ENCODE measurements around the gene C2CD2L. TPM values are rescaled to one million over a fixed set of nuclear protein-coding genes. Genes with fewer than 3 reads are reported as not detected.

C2CD2L gene
- total and polyA plus RNA-seq, 2 of the 13 experiments (the other 11 are each of a cell fraction or from before 2014, with no cell fraction given): 3.7 to 5.5 TPM

DNA sequence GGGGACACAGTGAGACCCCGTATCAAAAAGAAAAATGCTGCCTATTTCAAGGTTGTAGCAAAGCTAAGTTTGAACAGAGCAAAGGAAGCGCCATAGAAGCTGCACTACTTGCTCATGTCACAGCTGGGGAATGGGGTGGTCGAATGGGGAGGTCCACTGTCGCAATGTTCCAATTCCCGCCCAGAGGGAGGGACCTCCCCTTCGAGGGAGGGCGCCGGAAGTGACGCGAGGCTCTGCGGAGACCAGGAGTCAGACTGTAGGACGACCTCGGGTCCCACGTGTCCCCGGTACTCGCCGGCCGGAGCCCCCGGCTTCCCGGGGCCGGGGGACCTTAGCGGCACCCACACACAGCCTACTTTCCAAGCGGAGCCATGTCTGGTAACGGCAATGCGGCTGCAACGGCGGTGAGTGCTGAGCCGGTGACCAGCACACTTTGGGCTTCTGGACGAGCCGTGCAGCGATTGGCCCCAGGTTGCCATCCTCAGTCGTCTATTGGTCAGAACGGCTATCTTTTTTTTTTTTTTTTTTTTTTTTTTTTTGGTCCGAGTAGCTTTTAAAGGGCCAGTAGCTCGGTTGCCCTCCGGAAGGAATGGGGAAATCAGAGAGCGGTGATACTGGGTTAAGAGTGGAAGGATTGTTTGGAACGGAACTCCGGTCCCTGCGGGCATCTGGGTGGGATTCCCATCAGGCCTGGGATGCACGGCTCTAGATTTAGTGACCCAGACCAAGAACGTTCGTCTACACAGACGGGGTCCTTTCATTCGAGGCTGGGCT lies 22.3 kb upstream of the C2CD2L start, which contains the start of gene HMBS (continued):
- TF ChIP-seq TRAFD1 (CRISPR knock-in tag; IDR thresholded peaks at IDR 0.05; ENCODE audit: borderline replicate concordance) (no peak), ZNF775 (CRISPR knock-in tag; IDR thresholded peaks at IDR 0.05; ENCODE audit: borderline replicate concordance) (no peak), KDM1A (CRISPR knock-in tag; IDR thresholded peaks at IDR 0.05) (no peak), SALL1 (CRISPR knock-in tag; IDR thresholded peaks at IDR 0.05) (peak; percentile 85), HMGA1 (CRISPR knock-in tag; conservative IDR thresholded peaks at IDR 0.05) (no peak), ZNF567 (CRISPR knock-in tag; IDR thresholded peaks at IDR 0.05; ENCODE audit: borderline replicate concordance) (no peak), PHF20 (CRISPR knock-in tag; IDR thresholded peaks at IDR 0.05) (peak; percentile 80), ZSCAN31 (CRISPR knock-in tag; IDR thresholded peaks at IDR 0.05; ENCODE audit: low read depth) (peak; percentile 82; the same call in 1 of the 2 replicates), ARID2 (CRISPR knock-in tag; IDR thresholded peaks at IDR 0.05; ENCODE audit: borderline replicate concordance) (no peak), ZNF577 (CRISPR knock-in tag; IDR thresholded peaks at IDR 0.05; ENCODE audit: borderline replicate concordance, low read depth) (0 out of 2 replicates have a peak, but pooled peaks have one; percentile 45), RBM39 (IDR thresholded peaks at IDR 0.05; ENCODE audit: low read depth, low read length, poor library complexity, severe bottlenecking) (peak; percentile 88), MAF1 (CRISPR knock-in tag; IDR thresholded peaks at IDR 0.05; ENCODE audit: borderline replicate concordance) (no peak), ZNF83 (CRISPR knock-in tag; IDR thresholded peaks at IDR 0.05; ENCODE audit: borderline replicate concordance) (no peak), CBX5 (CRISPR knock-in tag; IDR thresholded peaks at IDR 0.05; ENCODE audit: borderline replicate concordance) (no peak), GTF3A (CRISPR knock-in tag; conservative IDR thresholded peaks at IDR 0.05) (no peak), GZF1 (CRISPR knock-in tag; IDR thresholded peaks at IDR 0.05) (no peak), ZNF10 (CRISPR knock-in tag; IDR thresholded peaks at IDR 0.05; ENCODE audit: borderline replicate concordance, low read depth) (no peak), RBM22 (optimal IDR thresholded peaks at IDR 0.05; ENCODE audit: low read length) (peak; percentile 68)
- TF ChIP-seq, protein P1, sequence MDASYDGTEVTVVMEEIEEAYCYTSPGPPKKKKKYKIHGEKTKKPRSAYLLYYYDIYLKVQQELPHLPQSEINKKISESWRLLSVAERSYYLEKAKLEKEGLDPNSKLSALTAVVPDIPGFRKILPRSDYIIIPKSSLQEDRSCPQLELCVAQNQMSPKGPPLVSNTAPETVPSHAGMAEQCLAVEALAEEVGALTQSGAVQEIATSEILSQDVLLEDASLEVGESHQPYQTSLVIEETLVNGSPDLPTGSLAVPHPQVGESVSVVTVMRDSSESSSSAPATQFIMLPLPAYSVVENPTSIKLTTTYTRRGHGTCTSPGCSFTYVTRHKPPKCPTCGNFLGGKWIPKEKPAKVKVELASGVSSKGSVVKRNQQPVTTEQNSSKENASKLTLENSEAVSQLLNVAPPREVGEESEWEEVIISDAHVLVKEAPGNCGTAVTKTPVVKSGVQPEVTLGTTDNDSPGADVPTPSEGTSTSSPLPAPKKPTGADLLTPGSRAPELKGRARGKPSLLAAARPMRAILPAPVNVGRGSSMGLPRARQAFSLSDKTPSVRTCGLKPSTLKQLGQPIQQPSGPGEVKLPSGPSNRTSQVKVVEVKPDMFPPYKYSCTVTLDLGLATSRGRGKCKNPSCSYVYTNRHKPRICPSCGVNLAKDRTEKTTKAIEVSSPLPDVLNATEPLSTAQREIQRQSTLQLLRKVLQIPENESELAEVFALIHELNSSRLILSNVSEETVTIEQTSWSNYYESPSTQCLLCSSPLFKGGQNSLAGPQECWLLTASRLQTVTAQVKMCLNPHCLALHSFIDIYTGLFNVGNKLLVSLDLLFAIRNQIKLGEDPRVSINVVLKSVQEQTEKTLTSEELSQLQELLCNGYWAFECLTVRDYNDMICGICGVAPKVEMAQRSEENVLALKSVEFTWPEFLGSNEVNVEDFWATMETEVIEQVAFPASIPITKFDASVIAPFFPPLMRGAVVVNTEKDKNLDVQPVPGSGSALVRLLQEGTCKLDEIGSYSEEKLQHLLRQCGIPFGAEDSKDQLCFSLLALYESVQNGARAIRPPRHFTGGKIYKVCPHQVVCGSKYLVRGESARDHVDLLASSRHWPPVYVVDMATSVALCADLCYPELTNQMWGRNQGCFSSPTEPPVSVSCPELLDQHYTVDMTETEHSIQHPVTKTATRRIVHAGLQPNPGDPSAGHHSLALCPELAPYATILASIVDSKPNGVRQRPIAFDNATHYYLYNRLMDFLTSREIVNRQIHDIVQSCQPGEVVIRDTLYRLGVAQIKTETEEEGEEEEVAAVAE (CRISPR knock-in tag; IDR thresholded peaks at IDR 0.05; ENCODE audit: borderline replicate concordance): peak; percentile 83
- TF ChIP-seq, protein P2, sequence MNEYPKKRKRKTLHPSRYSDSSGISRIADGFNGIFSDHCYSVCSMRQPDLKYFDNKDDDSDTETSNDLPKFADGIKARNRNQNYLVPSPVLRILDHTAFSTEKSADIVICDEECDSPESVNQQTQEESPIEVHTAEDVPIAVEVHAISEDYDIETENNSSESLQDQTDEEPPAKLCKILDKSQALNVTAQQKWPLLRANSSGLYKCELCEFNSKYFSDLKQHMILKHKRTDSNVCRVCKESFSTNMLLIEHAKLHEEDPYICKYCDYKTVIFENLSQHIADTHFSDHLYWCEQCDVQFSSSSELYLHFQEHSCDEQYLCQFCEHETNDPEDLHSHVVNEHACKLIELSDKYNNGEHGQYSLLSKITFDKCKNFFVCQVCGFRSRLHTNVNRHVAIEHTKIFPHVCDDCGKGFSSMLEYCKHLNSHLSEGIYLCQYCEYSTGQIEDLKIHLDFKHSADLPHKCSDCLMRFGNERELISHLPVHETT (CRISPR knock-in tag; conservative IDR thresholded peaks at IDR 0.05): peak; percentile 61; the same call in 1 of the 2 replicates
- TF ChIP-seq, protein P3, sequence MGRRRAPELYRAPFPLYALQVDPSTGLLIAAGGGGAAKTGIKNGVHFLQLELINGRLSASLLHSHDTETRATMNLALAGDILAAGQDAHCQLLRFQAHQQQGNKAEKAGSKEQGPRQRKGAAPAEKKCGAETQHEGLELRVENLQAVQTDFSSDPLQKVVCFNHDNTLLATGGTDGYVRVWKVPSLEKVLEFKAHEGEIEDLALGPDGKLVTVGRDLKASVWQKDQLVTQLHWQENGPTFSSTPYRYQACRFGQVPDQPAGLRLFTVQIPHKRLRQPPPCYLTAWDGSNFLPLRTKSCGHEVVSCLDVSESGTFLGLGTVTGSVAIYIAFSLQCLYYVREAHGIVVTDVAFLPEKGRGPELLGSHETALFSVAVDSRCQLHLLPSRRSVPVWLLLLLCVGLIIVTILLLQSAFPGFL (CRISPR knock-in tag; IDR thresholded peaks at IDR 0.05): no peak

Measured in HepG2 (cell line).